Measurements from ENCODE around the gene TRPM4.
"Not testable (repeated sequence)": the region's sequence is repeated elsewhere in the genome, so short reads cannot be mapped to it uniquely, and the experiment has no call there.

Gene TRPM4

GRCh38 chr19:49127674-49128544 is 29.7 kb upstream of the TRPM4 start:
- peak; percentile 83 for DNase-seq

GRCh38 chr19:49128545-49129237 is 28.9 kb upstream of the TRPM4 start:
- no peak for DNase-seq

GRCh38 chr19:49129238-49129583 is 28.4 kb upstream of the TRPM4 start:
- DNase-seq: no peak

GRCh38 chr19:49130325-49130724 is 27.3 kb upstream of the TRPM4 start:
- DNase-seq: no peak

DNA sequence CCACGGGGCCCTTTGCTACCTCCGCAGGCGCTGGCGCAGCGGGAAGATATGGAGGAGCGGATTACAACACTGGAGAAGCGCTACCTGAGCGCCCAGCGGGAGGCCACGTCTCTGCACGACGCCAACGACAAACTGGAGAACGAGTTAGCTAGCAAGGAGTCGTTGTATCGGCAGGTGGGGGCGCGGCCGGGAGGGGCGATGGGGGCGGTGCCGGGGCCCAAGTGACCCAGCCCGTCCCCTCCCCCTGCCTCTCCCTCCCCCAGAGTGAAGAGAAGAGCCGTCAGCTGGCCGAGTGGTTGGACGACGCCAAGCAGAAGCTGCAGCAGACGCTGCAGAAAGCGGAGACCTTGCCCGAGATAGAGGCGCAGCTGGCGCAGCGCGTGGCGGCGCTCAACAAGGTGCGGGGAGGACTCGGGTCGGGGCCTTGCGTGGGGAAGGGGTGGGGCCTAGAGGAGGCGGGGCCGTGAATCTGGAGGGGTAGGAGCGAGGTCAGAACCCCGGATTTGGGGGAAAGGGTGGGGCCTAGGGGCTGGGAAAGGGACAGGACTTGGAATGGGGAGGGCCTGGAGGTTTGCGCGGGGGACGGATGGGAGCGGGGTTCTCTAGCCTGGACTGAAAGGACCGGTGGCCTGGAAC is 24.5 kb upstream of the TRPM4 start:
- no peak for DNase-seq

DNA sequence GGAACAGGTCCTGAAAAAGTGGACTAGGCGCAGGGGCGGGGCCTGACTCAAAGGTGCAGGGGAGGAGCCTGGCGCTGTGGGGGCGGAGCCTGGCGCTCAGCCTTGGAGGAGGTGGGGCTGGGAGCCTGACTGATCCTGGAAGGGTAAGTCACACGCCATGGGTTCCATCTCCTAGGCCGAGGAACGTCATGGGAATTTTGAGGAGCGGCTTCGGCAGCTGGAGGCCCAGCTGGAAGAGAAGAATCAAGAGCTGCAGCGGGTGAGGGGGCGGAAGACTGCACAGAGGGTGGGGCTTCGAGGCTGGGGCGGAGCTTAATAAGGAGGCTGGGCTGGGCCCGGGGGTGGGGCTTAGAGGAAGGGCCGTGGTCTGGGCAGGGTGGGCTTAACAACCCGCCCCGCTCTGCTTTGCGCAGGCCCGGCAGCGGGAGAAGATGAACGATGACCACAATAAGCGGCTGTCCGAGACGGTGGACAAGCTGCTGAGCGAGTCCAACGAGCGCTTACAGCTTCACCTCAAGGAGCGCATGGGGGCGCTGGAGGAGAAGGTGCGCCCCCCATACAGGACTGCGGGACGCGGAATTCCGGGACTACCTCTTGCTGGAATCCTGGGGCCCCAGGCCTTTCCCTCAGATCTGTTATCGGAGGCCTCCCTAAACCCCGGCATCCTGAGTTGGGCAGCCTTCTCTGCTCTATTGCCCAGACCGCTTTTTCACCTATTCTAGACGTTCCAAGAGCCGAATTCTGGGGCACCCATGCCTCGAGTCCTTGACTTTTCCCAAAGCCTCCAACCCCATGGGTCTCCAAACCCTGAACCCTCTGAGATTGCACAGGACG is 23.8 kb upstream of the TRPM4 start:
- DNase-seq: no peak

- no peak for DNase-seq
Observed at GRCh38 chr19:49135686-49136085, 21.9 kb upstream of the TRPM4 start.

GRCh38 chr19:49136771-49137171 is 20.8 kb upstream of the TRPM4 start:
- no peak for DNase-seq

DNA sequence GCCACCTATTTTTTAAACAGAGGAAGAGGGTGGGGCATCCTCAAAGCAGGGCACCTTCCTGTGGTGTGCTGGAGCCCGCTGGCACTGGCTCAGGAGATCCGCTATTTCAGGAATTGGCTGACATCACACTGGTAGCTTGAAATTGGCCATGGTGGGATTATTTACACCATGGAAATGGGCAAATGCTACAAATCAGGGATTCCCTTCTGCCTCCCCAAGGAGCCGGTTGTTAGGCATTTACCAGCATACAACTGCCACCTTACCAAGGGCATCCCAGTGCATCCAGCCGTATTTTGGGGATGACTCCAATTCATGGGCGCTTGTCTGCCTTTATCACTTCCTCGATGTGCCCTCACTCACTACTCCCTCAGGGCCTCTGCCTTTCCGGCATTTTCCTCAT is 16.6 kb upstream of the TRPM4 start:
- DNase-seq: no peak

GRCh38 chr19:49141352-49141751 is 16.2 kb upstream of the TRPM4 start:
- DNase-seq: no peak

- DNase-seq: peak; percentile 80
Observed at GRCh38 chr19:49142866-49143335, 14.7 kb upstream of the TRPM4 start.

GRCh38 chr19:49145573-49146407 is 11.8 kb upstream of the TRPM4 start:
- no peak for DNase-seq

- not testable (repeated sequence) for DNase-seq
Observed at GRCh38 chr19:49146408-49146770, 11.2 kb upstream of the TRPM4 start.

- no peak for DNase-seq
Observed at GRCh38 chr19:49148044-49148682, 9.4 kb upstream of the TRPM4 start.

DNA sequence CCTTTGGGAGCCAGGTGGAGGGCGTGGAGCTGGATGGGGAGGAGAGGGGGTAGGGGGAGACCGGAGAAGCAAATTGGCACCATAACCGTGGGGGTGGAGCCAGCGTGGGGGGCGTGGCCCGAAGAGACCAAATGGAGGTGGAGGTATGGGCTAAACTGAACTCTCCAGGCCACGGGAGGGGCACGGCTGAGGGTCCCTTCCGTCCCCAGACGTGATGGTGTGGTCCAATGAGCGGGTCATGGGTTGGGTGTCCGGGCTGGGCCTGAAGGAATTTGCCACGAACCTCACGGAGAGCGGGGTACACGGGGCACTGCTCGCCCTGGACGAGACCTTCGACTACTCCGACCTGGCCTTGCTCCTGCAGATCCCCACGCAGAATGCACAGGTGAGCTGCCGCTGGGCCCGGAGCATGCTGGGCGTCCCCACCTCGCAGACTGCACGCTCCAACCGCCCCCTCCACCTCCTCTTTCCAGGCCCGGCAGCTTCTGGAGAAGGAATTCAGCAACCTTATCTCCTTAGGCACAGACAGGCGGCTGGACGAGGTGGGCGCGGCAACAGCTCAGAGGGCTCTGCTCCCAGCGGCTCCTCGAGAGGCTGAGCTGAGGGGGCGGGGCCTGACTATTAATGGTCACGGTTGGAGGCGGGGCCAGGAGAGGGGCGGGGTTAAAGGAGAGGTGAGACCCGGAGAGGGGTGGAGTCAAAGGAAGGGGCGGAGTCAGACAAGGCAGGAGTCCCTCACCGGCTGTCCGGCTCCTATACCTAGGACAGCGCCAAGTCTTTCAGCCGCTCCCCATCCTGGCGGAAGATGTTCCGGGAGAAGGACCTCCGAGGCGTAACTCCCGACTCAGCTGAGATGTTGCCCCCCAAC is 8.6 kb upstream of the TRPM4 start:
- peak; percentile 78 for DNase-seq

- DNase-seq: peak; percentile 61
Observed at GRCh38 chr19:49149652-49150105, 7.9 kb upstream of the TRPM4 start.

- DNase-seq: peak; percentile 68
Observed at GRCh38 chr19:49150106-49150943, 7.3 kb upstream of the TRPM4 start.

DNA sequence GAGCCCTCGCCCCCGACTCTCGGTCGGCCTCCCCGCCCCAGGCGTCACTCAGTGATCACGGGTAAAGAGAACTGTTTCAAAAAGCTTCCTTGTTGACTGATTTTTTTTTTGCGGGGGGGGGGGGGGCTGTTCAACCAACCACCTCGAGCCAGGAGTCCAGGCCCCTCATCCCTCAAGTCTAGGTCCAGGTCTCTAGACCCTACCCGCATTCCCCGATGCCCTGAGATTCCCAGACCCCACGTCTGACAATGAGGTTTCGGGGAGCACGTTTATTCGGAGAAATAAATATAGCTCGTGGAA is 6.7 kb upstream of the TRPM4 start:
- DNase-seq: no peak

- peak; percentile 10 for DNase-seq
Observed at GRCh38 chr19:49151267-49152118, 6.1 kb upstream of the TRPM4 start.

Measured in NCI-H1092 (cell line).